SK-N-SH (cell line): ENCODE results near the gene MROH2A.

Experiments
- GABPA ChIP-seq: IDR thresholded peaks from 2 replicates; pipeline ENCODE4 v1.4.0; 2012; ENCODE audit warnings: low read depth, mild to moderate bottlenecking
- POLR2AphosphoS5 ChIP-seq: IDR thresholded peaks from 2 replicates; pipeline ENCODE4 v1.6.1; 2012; ENCODE audit warnings: low read depth, low read length
- RFX5 ChIP-seq: IDR thresholded peaks from 2 replicates; pipeline ENCODE4 v1.6.1; 2012; ENCODE audit warnings: mild to moderate bottlenecking, improper control_type of control experiment, low read length
- SMC3 ChIP-seq: IDR thresholded peaks from 2 replicates; pipeline ENCODE4 v1.6.1; 2012; ENCODE audit warnings: low read depth, low read length, improper control_type of control experiment
- TAF1 ChIP-seq: IDR thresholded peaks from 2 replicates; pipeline ENCODE4 v1.6.1; 2012; ENCODE audit warnings: low read depth, mild to moderate bottlenecking, low read length, moderate library complexity, borderline replicate concordance

- TF ChIP-seq RFX5 (no peak), SMC3 (no peak), POLR2AphosphoS5 (no peak), TAF1 (no peak), GABPA (no peak)
Observed at GRCh38 chr2:233828546-233829192, 50.5 kb downstream of the MROH2A start.
